Endothelial cell of umbilical vein (primary cell): Measurements from ENCODE around the gene MGLL. TPM values are rescaled to one million over a fixed set of nuclear protein-coding genes. Genes with fewer than 3 reads are reported as not detected.
A peak's percentile ranks its signal among the peaks of the same experiment; 100 is the strongest.

Experiments used
- BruUV-seq: library from RNA; stranded (reverse); fragments of 400-500 nt; replicated peaks from 2 replicates; lab custom pipeline; 2021; lab: Mats Ljungman, UMichigan
- CTCF ChIA-PET: fragments of 300-600, 350-600 bp; sonication (Branson Sonifier 250); formaldehyde crosslinking; loops from one replicate; lab custom pipeline; 2021; ENCODE audit warnings: antibody characterized with exemption, inconsistent platforms; lab: Charles Lee
- POLR2A ChIA-PET: fragments of 300-600, 350-600 bp; sonication (Branson Sonifier 250); formaldehyde crosslinking; loops from one replicate; lab custom pipeline; 2021; ENCODE audit warnings: antibody characterized with exemption, inconsistent platforms; lab: Charles Lee
- DNase-seq: peaks from one replicate; pipeline ENCODE4 v3.0.0-alpha.2; 2011; ENCODE audit warnings: low read depth, low spot score
- FAIRE-seq: peaks from 2 replicates; lab custom pipeline; 2011; peaks lifted over from hg19 to GRCh38; lab: Jason Lieb, UNC
- H2AFZ ChIP-seq: 2 replicates; pipeline ENCODE4 v1.6.0; 2012; ENCODE audit warnings: low read depth, low read length, control low read depth, inconsistent platforms
- H3K27ac ChIP-seq: 2 replicates; pipeline ENCODE4 v1.5.1; 2011; ENCODE audit warnings: low read depth, mild to moderate bottlenecking, control low read depth, low read length, moderate library complexity; ENCODE audit not compliant: insufficient read depth
- H3K27me3 ChIP-seq, 2 experiments: 2 replicates each; pipeline versions ENCODE4 v1.6.0 to v1.6.1; 2011; ENCODE audit warnings: low read length in 2 of 2, mixed read lengths in 1 of 2; ENCODE audit not compliant: control insufficient read depth in 2 of 2, insufficient read depth in 2 of 2
- H3K36me3 ChIP-seq, 2 experiments: 2 replicates in 1 of 2; 3 replicates in 1 of 2; pipeline ENCODE4 v1.5.1; 2011; ENCODE audit warnings: low read length in 2 of 2, mild to moderate bottlenecking in 1 of 2, moderate library complexity in 1 of 2; ENCODE audit not compliant: control insufficient read depth in 2 of 2, insufficient read depth in 2 of 2; ENCODE audit errors: extremely low read depth in 1 of 2
- H3K4me1 ChIP-seq: 3 replicates; pipeline ENCODE4 v1.5.1; 2011; ENCODE audit warnings: mild to moderate bottlenecking, low read length; ENCODE audit not compliant: control insufficient read depth, insufficient read depth; ENCODE audit errors: extremely low read depth
- H3K4me2 ChIP-seq: 2 replicates; pipeline ENCODE4 v1.6.1; 2011; ENCODE audit warnings: low read length, control low read depth, mixed read lengths; ENCODE audit not compliant: insufficient read depth
- H3K4me3 ChIP-seq, 3 experiments: fragments of 200-600 bp in 1 of 3; sonication (generic), shearing (Covaris generic) in 1 of 3; replicated peaks in 1 of 3; 2 replicates each; pipeline ENCODE4 v1.5.1; 2011 to 2016; ENCODE audit warnings: control low read depth in 3 of 3, low read length in 3 of 3, mild to moderate bottlenecking in 2 of 3, inconsistent platforms in 1 of 3, low read depth in 1 of 3, moderate library complexity in 1 of 3; ENCODE audit not compliant: insufficient read depth in 1 of 3
- H3K79me2 ChIP-seq: 2 replicates; pipeline ENCODE4 v1.6.0; 2012; ENCODE audit warnings: low read length, inconsistent platforms; ENCODE audit not compliant: control insufficient read depth, insufficient read depth
- H3K9ac ChIP-seq: replicated peaks from 2 replicates; pipeline ENCODE3; 2011; ENCODE audit warnings: low read length, control low read depth; ENCODE audit not compliant: insufficient read depth; ENCODE audit errors: extremely low read depth
- H3K9me1 ChIP-seq: replicated peaks from 3 replicates; pipeline ENCODE4 v1.6.0; 2011; ENCODE audit warnings: mild to moderate bottlenecking, low read length; ENCODE audit not compliant: control insufficient read depth, insufficient read depth; ENCODE audit errors: extremely low read depth
- H3K9me3 ChIP-seq: replicated peaks from 2 replicates; pipeline ENCODE4 v1.5.1; 2012; ENCODE audit warnings: low read length, inconsistent platforms; ENCODE audit not compliant: control insufficient read depth, insufficient read depth
- H4K20me1 ChIP-seq: replicated peaks from 2 replicates; pipeline ENCODE3; 2011; ENCODE audit warnings: mild to moderate bottlenecking, low read length; ENCODE audit not compliant: control insufficient read depth, insufficient read depth; ENCODE audit errors: extremely low read depth
- CTCF ChIP-seq, 2 donors: IDR thresholded peaks; 1 replicate in 1 of 2; 2 replicates in 1 of 2; pipeline ENCODE4 v1.5.1; 2011; ENCODE audit warnings: low read length in 2 of 2, mild to moderate bottlenecking in 2 of 2, moderate library complexity in 2 of 2, control low read depth in 1 of 2, inconsistent platforms in 1 of 2, low read depth in 1 of 2; ENCODE audit not compliant: insufficient read depth in 1 of 2; ENCODE audit errors: extremely low read depth in 1 of 2
- EZH2 ChIP-seq: IDR thresholded peaks from 2 replicates; pipeline ENCODE4 v1.6.1; 2012; ENCODE audit warnings: borderline replicate concordance, low read depth, mild to moderate bottlenecking, moderate library complexity, low read length, inconsistent platforms; ENCODE audit not compliant: severe bottlenecking
- FOS ChIP-seq: IDR thresholded peaks from 2 replicates; pipeline ENCODE4 v1.6.1; 2011; ENCODE audit warnings: mild to moderate bottlenecking, low read length, moderate library complexity, borderline replicate concordance; ENCODE audit not compliant: insufficient read depth
- GATA2 ChIP-seq: IDR thresholded peaks from 2 replicates; pipeline ENCODE4 v1.7.0; 2011; ENCODE audit warnings: low read depth, mild to moderate bottlenecking, moderate library complexity, mixed read lengths, low read length; ENCODE audit not compliant: insufficient read length, insufficient read depth
- JUN ChIP-seq: IDR thresholded peaks from 2 replicates; pipeline ENCODE4 v1.6.1; 2011; ENCODE audit warnings: borderline replicate concordance, low read depth; ENCODE audit not compliant: insufficient read length, insufficient read depth
- MAX ChIP-seq: IDR thresholded peaks from 2 replicates; pipeline ENCODE4 v1.6.1; 2011; ENCODE audit not compliant: insufficient read depth, insufficient read length
- MYC ChIP-seq: IDR thresholded peaks from one replicate; pipeline ENCODE4 v1.6.1; 2011; ENCODE audit warnings: mild to moderate bottlenecking, low read depth, low read length
- POLR2A ChIP-seq: IDR thresholded peaks from 2 replicates; pipeline ENCODE4 v1.6.1; 2012; ENCODE audit warnings: low read depth, mild to moderate bottlenecking, control low read depth, low read length
- POLR2AphosphoS5 ChIP-seq: IDR thresholded peaks from 2 replicates; pipeline ENCODE4 v1.6.1; 2012; ENCODE audit warnings: low read depth, mild to moderate bottlenecking, control low read depth, low read length, moderate library complexity; ENCODE audit not compliant: insufficient read depth
- dilution Hi-C: fragments of 300-500 bp; cut with MboI; formaldehyde crosslinking; loops from one replicate; pipeline ENCODE4 v1.15.0; 2019; ENCODE audit warnings: low sequenced_read_pairs; ENCODE audit not compliant: extremely low pct_ligation_motif_present
- intact Hi-C: fragments of 100-400 bp; cut with micrococcal nuclease; formaldehyde crosslinking; loops from one replicate; pipeline ENCODE4 v1.10.0; 2022
- polyA plus RNA-seq, 4 experiments: library from polyadenylated mRNA; depleted of rRNA in 3 of 4; stranded (reverse) in 3 of 4; unstranded in 1 of 4; fragments of >200 nt; gene quantifications; 2 replicates each; pipeline versions ENCODE4 v1.2.1 to v1.2.3, GENCODE V29; 2011 to 2012; ENCODE audit warnings: missing spikeins in 1 of 4
- total RNA-seq: library from RNA; stranded (reverse); gene quantifications from 2 replicates; pipeline ENCODE4 v1.2.3, GENCODE V29; 2021

MGLL gene
- total and polyA plus RNA-seq, 2 donors (not counting 3 experiments of a cell fraction or from before 2014, with no cell fraction given), result 30.7 to 60.2 TPM

- no peak overlapping the region for H3K4me3 ChIP-seq
- peaks cover 25% of the 10 kb centered on the region for H3K4me1 ChIP-seq
- H3K36me3 ChIP-seq, result no peaks in the 10 kb centered on the region
- no peaks in the 10 kb centered on the region for H4K20me1 ChIP-seq
- peak overlapping the region; percentile 41 for H3K9ac ChIP-seq
- no peaks in the 10 kb centered on the region for H3K27me3 ChIP-seq
- H2AFZ ChIP-seq, result no peak overlapping the region
- ChIA-PET POLR2A (interaction anchor here (0.8 kb wide), 1 partner anchor 54 kb away, joined by 3 read pairs; the partner anchor contains the start of gene MGLL), CTCF (interaction anchor here (1.1 to 2.1 kb wide), 9 partner anchors 11 to 72 kb away, joined by 3 to 5 read pairs (median 4); partner anchors contain the start of gene MGLL)
- TF ChIP-seq MAX, result no peak
- TF ChIP-seq FOS, result peak; percentile 94
- peak; percentile 92 for TF ChIP-seq POLR2AphosphoS5
- no peak for TF ChIP-seq CTCF (IDR thresholded peaks at IDR 0.05; ENCODE audit: extremely low read depth in 1 of 2, insufficient read depth in 1 of 2, low read depth in 1 of 2, low read length in 2 of 2)
- no peak for TF ChIP-seq EZH2
- TF ChIP-seq MYC, result no peak
- no peak for TF ChIP-seq POLR2A
- TF ChIP-seq JUN, result peak; percentile 93
- peak; percentile 64 for TF ChIP-seq GATA2
- peak overlapping the region; percentile 81 for H3K27ac ChIP-seq
- no peaks in the 10 kb centered on the region for H3K9me3 ChIP-seq
- DNase-seq (peak; percentile 70), FAIRE-seq (peak; percentile 93)
- intact Hi-C loops, result loop anchor here (1.0 to 2.0 kb wide), 5 partner anchors 20 to 71 kb away; no protein-coding TSS in a partner anchor
- H3K9me1 ChIP-seq, result no peaks in the 10 kb centered on the region
- H3K4me2 ChIP-seq, result peak overlapping the region; percentile 48
- dilution Hi-C loops, result no loop called here
- H3K79me2 ChIP-seq, result peaks cover 41% of the 10 kb centered on the region
- BruUV-seq, result TSS peak; percentile 99
Observed at GRCh38 chr3:127768346-127769008, 53.8 kb downstream of the MGLL start.
